VCaP (cell line): ENCODE data around the gene TRMT61A.

ENCODE experiments used
- H3K27ac ChIP-seq: fragments of 450-650 bp; 2 replicates; pipeline ENCODE4 v1.5.1; 2017
- TF ChIP-seq, protein P1 (sequence below): fragments of 450-650 bp; conservative IDR thresholded peaks from 2 replicates; pipeline ENCODE4 v1.5.1; 2017; ENCODE audit warnings: mild to moderate bottlenecking, moderate library complexity

The TRMT61A gene

DNA sequence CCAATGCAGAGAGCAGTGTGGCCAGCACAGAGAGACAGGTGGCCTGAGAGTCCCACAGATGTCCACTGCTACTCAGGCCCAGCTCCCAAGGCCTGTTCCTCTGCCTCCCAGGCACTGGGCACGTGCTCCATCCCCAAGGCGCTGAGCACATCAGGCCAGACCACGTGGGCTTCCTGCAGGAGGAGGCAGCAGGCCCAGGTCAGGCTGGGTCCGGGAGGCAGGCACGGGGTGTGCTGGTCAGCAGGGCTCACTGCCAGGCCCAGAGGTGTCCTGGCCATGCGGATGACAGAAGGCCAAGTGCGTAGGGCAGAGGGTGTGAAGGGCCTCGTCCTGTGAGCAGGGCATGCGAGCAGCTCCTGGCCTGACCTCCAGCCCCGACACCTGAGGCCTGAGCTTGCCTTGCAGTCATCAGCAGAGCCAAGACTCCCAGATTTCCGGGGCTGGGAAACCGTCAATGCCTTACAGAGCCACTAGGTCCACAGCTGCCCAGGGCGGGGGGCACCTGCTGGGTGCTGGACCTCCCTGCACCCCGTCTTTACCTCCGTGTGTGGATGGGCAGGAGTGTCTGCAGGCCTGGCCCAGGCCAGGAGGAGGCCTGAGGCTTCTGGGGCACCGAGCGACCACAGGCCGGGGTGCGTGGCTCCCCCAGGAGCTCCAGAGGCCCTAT lies 14.9 kb downstream of the TRMT61A start:
- no peak overlapping the region for H3K27ac ChIP-seq
- TF ChIP-seq, protein P1, sequence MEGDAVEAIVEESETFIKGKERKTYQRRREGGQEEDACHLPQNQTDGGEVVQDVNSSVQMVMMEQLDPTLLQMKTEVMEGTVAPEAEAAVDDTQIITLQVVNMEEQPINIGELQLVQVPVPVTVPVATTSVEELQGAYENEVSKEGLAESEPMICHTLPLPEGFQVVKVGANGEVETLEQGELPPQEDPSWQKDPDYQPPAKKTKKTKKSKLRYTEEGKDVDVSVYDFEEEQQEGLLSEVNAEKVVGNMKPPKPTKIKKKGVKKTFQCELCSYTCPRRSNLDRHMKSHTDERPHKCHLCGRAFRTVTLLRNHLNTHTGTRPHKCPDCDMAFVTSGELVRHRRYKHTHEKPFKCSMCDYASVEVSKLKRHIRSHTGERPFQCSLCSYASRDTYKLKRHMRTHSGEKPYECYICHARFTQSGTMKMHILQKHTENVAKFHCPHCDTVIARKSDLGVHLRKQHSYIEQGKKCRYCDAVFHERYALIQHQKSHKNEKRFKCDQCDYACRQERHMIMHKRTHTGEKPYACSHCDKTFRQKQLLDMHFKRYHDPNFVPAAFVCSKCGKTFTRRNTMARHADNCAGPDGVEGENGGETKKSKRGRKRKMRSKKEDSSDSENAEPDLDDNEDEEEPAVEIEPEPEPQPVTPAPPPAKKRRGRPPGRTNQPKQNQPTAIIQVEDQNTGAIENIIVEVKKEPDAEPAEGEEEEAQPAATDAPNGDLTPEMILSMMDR: no peak

DNA sequence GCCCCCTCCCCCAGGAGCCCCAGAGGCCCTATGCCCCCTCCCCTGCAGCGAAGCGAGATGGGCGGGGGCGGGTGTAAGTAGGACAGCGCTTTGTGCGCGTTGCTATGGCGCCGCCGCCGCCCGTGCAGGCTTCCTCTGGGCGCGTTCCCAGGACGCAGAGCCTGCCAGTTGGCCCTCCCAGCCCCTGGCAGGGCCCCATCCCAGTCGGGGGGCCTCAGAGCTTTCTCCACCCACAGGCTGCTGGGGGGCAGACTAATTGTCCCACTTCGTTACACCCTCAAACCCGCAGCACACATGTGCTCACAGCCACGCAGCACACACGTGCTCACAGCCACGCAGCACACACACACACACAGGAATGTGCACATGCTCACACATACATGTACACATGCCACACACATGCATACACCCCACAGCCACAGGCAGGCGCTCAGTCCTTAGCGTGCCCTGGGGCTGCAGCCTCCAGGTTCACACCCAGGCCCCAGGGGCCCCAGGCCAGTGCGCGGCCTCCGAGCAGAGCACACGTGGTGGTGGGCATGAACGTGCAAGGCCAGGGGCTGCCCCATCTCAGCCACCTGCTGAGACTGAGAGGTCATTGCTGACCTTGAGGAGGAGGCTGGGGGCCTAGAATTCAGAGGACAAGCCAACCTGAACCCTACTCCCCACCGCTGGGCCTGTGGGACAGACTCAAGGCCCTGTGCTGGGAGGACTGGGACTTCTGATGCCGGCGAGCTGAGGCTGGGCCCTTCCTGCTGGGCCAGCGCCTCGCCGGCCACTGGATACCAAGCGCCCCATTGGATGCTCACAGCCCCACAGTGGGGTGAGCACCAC lies 15.6 kb downstream of the TRMT61A start:
- TF ChIP-seq, protein P1: no peak
- no peak overlapping the region for H3K27ac ChIP-seq

DNA sequence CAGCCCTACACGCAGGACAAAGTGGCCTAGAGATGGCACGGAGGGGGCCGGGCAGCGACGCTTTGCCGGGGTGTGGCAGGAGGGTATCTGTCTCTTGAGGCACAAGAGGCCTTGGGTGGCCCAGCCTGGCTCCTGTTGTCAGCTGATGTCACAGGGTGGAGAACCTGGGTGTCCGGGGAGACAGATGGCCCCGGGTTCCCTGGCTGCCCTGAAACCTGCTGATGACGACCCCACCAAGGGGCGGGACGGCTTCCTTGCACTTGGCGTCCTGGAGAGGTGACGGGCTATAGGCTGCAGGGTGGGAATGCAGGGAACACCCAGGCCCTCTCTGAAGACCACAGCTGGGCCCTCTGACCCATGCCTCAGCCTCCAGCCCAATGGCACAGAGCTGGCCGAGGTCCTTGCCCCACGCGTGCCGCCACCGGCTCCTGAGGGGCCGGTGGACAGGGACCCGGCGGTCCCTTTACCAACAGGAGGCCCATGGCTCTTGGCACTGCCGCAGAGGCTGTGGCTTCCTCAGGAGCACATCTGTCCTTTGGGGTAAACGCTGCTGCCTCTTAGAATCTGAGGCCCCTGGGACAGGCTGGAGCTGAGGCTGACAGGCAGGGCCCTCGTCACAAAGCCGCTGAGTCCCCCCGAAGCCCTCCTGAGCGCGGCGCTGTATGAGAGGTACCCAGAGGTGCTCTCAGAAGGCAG lies 16.4 kb downstream of the TRMT61A start:
- TF ChIP-seq, protein P1: no peak
- H3K27ac ChIP-seq: no peak overlapping the region

- TF ChIP-seq, protein P1: no peak
- H3K27ac ChIP-seq: no peak overlapping the region; the same call in 1 of the 2 replicates
Measured at GRCh38 chr14:103545915-103546651, 17.1 kb downstream of the TRMT61A start.

DNA sequence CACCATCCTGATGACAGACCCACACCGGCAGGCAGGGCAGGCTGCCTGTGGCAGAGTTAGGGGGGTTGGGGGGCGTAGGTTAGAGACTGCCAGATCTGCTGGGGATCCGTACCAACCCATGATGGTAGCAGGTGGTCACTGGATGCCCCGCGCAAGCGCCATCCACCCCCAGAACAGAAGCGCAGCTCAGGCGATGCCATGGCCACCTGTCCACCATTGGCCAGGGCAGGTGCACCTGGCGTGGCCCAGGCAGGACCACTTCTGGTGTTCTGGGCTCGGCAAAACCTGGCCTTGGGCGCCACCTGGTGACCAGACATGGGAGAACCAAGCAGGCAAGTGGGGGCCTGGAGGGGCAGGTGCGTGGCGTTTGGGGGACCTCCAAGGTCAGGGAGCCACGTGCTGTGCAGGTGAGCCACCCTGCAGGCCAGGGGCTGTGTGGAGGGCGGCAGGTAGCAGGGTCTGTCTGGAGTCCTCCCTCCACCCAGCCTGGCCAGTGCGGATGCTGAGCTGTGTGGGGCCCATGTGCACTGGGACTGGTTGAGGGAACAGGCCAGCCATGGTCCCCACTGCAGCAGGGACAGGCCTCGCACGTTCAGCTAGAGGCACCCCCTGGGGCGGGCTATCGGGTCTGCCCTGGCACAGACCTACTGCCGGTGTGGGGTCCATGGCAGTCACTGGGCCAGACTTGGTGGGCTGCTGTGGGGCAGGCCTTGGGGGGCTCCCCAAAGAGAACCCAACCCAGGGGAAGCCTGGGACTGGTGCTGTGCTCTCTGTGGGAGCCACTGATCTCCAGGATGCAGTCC lies 17.9 kb downstream of the TRMT61A start:
- TF ChIP-seq, protein P1: peak; percentile 85
- no peak overlapping the region; the same call in 1 of the 2 replicates for H3K27ac ChIP-seq

DNA sequence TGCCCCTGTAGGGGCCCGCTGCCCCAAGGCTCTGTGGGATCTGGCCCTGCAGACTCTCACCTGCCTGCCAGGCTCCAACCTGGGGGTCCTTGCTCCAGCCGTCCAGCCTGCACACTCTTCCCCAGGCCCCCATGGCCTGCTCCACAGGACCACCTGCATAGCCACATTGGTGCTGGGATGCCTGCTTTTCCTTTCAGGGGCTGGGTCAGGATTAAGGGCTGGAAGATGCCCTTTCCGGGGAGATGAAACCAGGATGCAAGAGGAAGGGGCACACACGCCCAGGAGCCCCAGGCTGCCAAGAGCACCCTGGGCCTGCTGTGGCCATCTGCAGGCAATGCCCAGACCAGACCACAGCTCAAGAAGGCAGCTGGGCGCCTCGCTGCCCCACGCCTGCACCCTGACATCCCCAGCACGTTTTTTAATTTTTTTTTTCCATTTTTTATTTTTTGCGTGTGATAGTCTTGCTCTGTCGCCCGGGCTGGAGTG lies 18.5 kb downstream of the TRMT61A start:
- no peak overlapping the region for H3K27ac ChIP-seq
- TF ChIP-seq, protein P1: no peak
